Endothelial cell of umbilical vein (primary cell): ENCODE data around the gene FABP1.

Experiments used
- EZH2 ChIP-seq: IDR thresholded peaks from 2 replicates; pipeline ENCODE4 v1.6.1; 2012; ENCODE audit warnings: borderline replicate concordance, low read depth, mild to moderate bottlenecking, moderate library complexity, low read length, inconsistent platforms; ENCODE audit not compliant: severe bottlenecking
- POLR2A ChIP-seq: IDR thresholded peaks from 2 replicates; pipeline ENCODE4 v1.6.1; 2012; ENCODE audit warnings: low read depth, mild to moderate bottlenecking, control low read depth, low read length
- POLR2AphosphoS5 ChIP-seq: IDR thresholded peaks from 2 replicates; pipeline ENCODE4 v1.6.1; 2012; ENCODE audit warnings: low read depth, mild to moderate bottlenecking, control low read depth, low read length, moderate library complexity; ENCODE audit not compliant: insufficient read depth
- TF ChIP-seq, protein P1 (sequence below): IDR thresholded peaks from 2 replicates; pipeline ENCODE4 v1.6.1; 2011; ENCODE audit not compliant: insufficient read depth, insufficient read length

DNA sequence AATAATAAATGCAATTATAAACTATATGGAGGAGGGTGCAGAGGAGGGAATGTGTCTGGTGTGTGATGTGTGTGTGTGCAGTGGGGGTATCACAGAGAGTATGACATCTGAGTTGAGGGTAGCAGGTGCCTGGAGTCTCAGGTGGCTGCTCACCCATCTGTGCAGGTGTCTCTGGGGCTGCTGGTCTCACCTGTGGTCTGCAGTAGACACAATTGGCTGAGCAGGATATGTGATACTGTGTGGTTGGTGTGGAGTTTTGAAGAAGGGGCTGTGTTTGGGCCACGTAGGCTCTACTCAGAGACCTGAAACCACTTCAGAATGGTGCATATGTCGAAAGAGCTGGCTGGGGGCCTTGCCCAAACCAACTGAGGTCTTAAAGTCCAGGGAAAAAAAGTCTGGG is 17.0 kb downstream of the FABP1 start:
- TF ChIP-seq, protein P1, sequence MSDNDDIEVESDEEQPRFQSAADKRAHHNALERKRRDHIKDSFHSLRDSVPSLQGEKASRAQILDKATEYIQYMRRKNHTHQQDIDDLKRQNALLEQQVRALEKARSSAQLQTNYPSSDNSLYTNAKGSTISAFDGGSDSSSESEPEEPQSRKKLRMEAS = no peak
- TF ChIP-seq EZH2 = no peak
- no peak for TF ChIP-seq POLR2A
- TF ChIP-seq POLR2AphosphoS5 = no peak
